ENCODE data around the gene TFCP2L1. TPM values are rescaled to one million over a fixed set of nuclear protein-coding genes. Genes with fewer than 3 reads are reported as not detected.
A peak's percentile ranks its signal among the peaks of the same experiment; 100 is the strongest.
"Not testable (repeated sequence)": the region's sequence is repeated elsewhere in the genome, so short reads cannot be mapped to it uniquely, and the experiment has no call there.

Gene TFCP2L1
- total RNA-seq, 1 donor from 2014 or later, result 73.0 TPM

DNA sequence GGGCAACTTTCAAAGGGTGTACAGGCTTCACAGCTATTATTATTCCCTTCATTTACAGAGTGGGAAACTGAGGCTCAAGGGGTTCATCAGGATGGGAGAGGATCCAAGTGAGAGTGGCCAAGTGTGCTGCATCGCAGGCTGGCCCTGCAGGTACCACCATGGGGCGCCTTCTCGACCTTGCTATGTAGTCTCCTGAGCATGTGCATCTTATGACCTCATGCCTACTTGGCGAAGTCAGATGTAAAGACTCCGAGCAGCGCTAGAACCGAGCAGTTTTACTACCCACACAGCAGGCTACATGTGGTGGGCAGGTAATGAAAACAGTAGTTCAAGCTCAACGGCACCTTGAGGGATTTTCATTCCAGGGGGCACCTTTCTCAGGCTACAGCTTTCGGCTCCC is 42.0 kb downstream of the TFCP2L1 start:
- DNase-seq (ENCODE audit: low spot score), result no peak

DNA sequence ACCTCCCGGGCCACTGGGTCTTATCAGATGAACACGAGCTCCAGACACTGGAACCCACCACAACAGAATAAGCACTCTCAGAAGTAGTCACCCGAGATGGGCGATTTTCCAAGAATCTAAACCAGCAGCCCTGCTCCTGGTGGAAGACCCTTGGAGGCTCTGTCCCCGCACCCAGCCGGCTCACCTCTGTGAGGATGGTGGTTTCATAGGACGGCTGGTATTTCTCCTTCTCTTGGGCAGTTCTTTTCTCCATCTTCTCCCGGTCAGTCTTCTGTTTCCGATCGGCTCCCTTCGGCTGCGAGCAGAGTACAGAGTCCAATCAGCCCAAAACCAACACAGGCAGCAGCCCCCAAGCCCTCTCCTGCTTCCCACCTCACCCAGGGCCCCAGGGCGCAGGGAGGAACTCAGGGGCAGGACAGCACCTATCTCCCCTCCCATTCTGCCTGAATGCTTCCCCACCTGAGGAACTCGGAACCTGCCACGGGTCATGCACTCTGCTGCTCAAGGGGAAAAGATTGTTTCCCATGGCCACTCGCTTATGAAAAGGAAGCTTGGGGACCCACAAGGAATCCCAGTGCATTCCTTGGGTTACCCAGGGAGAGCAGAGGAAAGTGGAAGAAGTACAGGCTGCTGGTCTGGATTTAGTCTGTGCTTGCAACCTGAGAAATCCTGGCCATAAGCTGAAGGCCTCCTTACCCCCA is 42.7 kb downstream of the TFCP2L1 start:
- no peak for DNase-seq (ENCODE audit: low spot score)

- no peak for DNase-seq (ENCODE audit: low spot score)
Measured at GRCh38 chr2:121241466-121241865, 43.5 kb downstream of the TFCP2L1 start.

GRCh38 chr2:121240436-121240835 is 44.6 kb downstream of the TFCP2L1 start:
- DNase-seq (ENCODE audit: low spot score), result no peak

DNA sequence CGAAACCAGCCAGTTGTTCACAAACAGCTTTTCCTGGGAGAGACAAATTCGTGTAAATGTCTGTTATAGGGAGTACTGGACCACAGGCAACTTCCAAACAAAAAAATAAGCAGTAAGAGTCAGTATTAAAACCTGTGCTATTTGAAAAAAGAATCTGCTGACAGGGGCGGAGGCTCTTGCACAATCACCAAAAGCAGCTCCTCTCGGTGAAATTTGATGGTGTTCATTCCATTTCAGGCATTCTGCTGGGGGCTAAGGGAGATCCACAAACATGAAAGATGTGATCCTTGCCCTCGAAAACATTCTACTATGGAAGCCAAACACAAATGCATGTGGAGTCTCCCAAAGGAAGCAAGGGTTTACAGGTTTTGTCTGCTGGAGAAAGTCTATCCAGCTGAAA is 45.0 kb downstream of the TFCP2L1 start:
- no peak for DNase-seq (ENCODE audit: low spot score)

- DNase-seq (ENCODE audit: low spot score), result no peak
Measured at GRCh38 chr2:121239471-121239870, 45.5 kb downstream of the TFCP2L1 start.

DNA sequence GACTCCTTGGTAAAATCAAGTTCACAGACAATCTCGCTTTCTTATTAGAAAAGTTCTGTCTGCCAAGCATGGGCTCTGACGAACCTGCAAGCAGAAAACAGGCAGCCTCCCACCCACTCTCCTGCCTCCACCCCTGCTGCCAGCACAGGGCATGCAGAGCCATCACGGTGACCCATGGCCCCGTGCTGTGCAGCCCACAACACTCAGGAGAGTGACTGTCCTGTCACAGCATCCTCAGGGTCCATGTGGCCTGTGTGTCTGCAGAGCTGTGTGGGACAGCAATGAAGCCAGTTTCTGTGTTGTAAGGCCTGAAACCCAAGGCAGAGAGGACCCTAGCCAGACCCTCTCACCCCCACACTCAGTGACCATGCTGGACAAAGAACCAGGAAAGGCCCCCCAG is 46.2 kb downstream of the TFCP2L1 start:
- DNase-seq (ENCODE audit: low spot score), result no peak

- DNase-seq (ENCODE audit: low spot score), result no peak
Measured at GRCh38 chr2:121237980-121238665, 46.9 kb downstream of the TFCP2L1 start.

DNA sequence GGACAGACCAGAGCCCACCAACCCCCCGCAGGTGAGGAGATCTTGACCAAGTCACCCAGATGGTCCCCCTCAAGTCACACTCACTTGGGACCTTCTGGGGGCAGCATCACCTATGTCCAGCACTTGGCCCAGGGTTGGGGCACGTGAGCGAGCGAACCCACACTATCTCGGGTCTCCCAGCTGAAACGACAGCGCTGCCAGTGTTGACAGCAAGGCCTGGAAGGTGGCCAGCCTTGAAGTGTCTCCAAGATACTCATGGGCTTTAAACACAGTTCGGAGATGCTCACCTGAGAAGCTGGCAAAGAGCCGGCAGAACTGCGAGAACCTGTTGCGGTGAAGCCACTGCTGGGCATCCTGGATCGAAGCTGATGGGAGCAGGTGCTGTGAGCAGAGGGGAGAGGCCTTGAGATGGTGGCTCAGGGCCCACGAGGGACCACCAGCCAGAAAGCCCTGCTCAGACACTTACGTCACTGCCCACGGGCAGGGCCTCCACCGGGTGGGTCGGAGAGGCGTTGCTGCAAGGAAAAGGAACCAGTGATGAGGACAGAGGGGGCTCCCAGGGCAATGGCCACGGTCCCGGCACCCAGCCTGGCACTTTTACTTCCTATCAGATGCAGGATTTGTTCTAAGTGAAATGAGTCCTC is 47.5 kb downstream of the TFCP2L1 start:
- DNase-seq (ENCODE audit: low spot score), result no peak

GRCh38 chr2:121236650-121237180 is 48.3 kb downstream of the TFCP2L1 start:
- no peak for DNase-seq (ENCODE audit: low spot score)

DNA sequence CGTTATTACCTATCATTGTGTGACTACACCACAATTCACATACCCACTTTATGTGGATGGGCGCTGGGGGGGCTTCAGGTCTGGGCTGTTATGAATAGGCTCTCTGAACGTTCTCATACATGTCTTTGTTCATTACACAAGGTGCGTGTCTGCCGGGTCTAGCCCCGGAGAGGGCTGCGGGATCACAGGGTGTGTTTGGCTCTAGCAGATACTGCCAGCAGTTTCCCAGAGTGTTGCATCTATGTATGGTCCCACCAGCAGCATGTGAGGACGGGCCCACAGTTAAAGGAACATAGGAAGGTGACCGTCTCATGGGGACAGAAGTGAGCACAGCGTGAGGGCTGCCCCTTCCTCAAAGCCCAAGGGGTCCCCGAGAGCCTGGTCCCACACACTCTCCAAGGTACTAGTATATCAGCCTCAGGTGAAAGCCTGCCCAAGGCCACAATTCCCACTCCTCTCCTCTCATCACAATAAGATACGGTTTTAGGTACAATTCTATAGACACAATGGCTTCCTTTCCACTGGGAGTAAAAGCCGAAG is 48.8 kb downstream of the TFCP2L1 start:
- DNase-seq (ENCODE audit: low spot score), result no peak

- DNase-seq (ENCODE audit: low spot score), result no peak
Measured at GRCh38 chr2:121235542-121235941, 49.5 kb downstream of the TFCP2L1 start.

DNA sequence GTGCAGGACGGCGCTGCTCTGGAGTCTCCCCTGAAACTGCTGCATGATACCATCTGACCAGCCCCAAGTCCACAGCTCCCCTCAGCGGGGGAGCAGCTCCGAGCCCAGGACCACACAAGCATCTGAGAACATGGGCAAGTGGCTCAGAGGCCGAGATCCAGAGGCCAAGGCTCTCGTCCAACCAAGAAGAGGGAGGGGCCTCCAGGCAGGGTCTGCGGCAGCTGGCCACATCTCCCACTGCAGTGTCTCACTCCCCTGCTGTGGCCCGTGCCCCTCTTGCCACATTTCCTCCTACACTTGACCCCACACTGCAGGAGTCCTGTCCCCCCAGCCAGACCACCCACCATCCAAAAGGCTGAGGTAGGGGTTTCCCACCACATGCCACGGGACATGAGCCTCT is 50.2 kb downstream of the TFCP2L1 start:
- no peak for DNase-seq (ENCODE audit: low spot score)

DNA sequence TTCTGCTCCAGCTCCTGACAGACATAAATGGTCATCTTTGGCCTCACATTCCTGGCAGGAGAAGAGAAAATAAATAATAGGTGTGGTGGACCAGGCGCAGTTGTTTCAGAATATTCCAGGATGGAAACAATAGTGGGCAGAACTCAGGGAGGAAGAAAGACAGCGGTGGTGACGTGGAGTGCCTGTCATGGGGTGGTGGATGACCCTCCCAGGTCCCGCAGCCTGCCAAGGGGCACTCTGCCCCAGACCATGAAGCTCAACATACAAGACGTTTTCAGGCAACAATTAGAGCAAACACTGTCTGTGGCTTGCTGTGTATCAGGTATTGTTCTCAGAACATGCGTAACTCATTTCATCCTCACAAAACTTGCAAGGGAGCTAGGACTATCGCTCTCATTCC is 50.9 kb downstream of the TFCP2L1 start:
- DNase-seq (ENCODE audit: low spot score), result no peak

DNA sequence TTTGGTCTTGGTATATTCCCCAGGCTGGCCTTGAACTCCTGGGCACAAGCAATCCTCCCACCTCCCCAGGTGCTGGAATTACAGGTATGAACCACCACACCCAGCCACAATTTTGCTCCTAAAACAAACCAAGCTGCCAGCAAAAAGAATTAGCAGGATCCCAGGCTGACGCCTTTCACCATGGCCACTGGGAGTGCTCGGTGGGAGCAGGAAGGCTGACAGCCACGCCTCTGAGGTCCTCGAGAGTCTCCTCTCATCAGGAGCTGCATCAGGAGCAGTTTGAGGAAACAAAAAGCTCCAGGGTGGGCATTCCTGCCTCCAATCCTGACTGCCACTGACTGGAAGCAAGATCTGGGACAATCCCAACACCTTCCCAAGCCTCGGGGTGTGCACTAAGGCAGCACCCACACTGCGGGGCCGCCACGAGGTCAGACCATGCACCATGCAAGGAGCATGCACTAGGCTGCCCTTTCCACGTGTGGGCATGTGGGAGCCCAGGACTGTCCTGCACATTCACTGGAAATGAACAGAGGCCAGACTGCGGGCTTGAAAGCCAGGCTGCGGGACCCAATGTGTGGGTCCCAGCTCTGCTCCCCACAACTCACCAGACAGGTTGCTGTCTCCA is 51.4 kb downstream of the TFCP2L1 start:
- no peak for DNase-seq (ENCODE audit: low spot score)

DNA sequence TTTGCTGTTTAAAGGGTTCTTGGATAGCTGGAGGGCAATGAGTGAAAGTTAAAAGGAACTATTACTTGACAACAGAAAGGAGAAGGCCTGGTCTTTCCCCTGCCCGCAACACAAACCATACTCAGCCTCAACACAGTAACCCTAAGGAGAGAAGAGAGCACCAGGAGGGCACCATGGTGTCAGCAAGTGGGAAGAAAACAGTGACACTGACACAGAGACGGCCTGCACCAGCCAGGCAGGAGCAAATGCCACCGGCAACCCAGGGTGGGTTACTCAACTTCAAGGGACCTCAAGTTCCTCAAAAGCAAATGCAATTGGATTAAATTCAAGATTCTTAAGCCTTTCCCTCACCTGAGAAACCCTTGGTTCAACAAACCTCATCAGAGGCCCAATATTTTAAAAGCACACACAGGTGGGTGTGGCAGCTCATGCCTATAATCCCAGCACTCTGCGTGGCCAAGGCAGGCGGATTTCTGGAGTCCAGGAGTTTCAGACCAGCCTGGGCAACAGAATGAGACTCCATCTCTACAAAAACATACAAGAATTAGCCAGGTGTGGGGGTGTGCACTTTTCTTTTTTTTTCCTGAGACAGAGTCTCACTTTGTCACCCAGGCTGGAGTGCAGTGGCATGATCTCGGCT is 52.3 kb downstream of the TFCP2L1 start:
- DNase-seq (ENCODE audit: low spot score), result no peak

DNA sequence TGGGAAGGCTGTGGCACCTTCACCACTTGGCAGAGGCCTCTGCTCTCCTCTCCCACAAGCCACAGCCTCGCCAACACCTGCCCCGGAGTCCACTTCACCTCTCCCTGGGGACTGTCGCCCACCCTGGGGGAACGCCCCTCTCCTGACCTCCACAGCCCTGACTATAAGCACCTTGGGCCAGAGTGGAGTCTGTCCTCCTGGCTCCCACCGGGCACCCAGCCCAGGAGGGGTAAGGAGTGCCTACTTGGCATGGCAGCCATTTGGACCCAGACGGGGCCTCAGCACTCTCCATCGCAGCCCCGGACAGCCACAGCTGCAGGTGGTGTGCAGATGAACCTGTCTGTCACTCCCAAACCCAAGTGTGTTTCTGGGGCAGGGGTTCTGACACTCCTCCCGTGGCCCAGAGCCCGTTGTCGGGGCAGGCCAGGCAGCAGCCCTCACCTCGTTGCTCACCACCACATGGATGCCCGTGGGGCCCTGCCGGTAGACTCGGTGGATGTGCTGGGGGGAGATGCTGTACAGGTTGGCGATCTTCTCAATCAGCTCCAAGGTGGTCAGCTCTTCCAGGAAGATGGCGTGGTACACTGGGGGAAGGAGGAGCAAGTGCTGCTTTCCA is 53.5 kb downstream of the TFCP2L1 start:
- DNase-seq (ENCODE audit: low spot score), result no peak

DNA sequence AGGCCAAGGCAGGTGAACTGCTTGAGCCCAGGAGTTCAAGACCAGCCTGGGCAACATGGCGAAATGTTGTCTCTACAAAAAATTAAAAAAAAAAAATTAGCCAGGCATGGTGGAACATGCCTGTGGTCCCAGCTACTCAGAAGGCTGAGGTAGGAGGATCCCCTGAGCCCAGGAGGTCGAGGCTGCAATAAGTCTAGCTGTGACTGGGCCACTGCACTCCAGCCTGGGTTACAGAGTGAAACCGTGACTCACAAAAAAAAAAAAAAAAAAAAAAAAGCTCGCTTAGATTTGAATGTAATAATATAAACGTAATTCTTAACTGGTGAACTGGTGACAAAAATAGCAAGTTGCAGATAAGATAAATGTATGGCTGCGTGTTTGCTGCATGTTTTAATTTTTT is 56.5 kb downstream of the TFCP2L1 start:
- no peak for DNase-seq (ENCODE audit: low spot score)

DNA sequence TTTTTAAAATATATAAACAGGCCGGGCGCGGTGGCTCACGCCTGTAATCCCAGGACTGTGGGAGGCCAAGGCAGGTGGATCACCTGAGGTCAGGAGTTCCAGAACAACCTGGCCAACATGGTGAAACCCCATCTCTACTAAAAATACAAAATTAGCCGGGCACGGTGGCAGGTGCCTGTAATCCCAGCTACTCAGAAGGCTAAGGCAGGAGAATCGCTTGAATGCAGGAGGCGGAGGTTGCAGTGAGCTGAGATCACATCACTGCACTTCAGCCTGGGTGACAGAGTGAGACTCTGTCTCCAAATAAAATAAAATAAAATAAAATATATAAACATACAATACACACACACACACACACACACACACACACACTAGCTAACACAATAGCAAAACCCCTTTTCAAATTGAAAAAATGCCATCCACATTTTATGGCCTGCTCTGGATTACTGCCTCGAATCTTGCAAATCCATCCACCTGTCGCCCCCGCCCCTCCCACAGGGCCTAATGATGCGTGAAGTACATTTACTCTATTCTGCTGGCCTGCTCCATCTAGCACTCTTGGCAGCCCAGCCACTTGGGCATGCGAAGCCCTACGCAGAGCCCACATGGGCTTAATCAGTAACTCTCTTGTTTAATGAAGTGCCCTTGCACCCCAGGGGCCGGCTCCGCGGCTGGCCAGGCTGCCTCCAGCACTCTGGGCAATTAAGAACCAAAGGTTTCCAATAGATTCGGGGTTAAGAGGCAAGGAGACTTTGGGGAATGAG is 57.4 kb downstream of the TFCP2L1 start:
- DNase-seq (ENCODE audit: low spot score), result peak; percentile 36

DNA sequence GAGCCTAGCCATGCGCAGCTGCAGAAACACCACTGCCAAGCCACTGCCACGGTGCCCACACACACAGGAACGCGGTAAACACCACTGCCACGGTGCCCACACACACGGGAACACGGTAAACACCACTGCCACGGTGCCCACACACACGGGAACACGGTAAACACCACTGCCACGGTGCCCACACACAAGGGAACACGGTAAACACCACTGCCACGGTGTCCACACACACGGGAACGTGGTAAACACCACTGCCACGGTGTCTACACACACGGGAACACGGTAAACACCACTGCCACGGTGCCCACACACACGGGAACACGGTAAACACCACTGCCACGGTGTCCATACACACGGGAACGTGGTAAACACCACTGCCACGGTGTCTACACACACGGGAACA is 59.3 kb downstream of the TFCP2L1 start:
- DNase-seq (ENCODE audit: low spot score), result not testable (repeated sequence)

Measured in mucosa of gallbladder (tissue), 1 donor.